GM21619 (cell line): ENCODE data around the gene AJAP1.

Experiments
- ATAC-seq: cut with Tn5 transposase; IDR thresholded peaks from one replicate; pipeline ENCODE4 v1.9.1; 2021; ENCODE audit not compliant: unreplicated experiment

The AJAP1 gene

GRCh38 chr1:4698911-4699310 is 44.5 kb downstream of the AJAP1 start:
- ATAC-seq, result no peak

DNA sequence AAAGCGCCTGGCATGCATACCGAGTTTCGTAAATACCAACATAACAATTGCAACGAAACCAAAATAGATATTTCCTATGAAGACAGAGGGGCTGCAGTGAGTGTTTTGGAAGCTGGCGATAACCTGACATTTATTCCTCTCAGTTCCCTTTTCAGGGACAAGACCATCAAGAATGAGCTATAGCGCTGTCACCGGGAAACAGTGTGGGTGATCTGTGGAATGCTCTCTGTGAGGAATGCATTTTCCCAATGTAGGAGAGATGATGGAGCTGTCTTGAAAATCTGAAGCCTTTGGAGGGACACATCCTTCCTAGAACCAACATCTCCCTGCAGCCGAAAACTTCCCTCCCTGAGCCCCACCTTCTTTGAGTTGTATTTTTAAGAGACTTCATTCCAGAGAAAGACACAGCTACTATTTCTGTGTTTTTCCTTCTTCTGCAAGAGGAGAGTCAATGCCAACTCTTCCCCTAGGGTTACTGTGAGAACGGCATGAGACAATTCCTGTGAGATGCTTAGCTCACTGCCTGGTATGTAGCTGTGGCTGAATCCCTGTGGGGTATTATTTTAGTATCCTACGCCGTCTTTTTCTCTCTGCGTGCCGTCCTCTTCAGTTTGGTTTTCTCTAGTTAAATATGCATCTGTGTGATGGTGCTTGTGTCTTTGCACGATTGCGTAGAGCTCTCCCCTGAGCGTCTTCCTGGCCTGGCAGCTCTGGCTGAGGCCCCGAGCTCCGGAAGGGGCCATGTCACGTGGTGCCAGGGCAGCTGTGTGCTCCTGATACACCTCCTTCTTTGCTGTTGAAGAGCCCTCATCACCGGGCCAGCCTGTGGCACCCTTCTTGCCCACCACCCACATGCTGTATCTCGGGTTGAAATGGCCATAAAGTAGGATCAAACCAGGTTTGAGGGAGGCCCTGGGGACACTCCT is 45.2 kb downstream of the AJAP1 start:
- ATAC-seq, result no peak

GRCh38 chr1:4700801-4701200 is 46.4 kb downstream of the AJAP1 start:
- no peak for ATAC-seq

- no peak for ATAC-seq
Observed at GRCh38 chr1:4701276-4701675, 46.9 kb downstream of the AJAP1 start.

- no peak for ATAC-seq
Observed at GRCh38 chr1:4702464-4702863, 48.1 kb downstream of the AJAP1 start.

- no peak for ATAC-seq
Observed at GRCh38 chr1:4702932-4703331, 48.5 kb downstream of the AJAP1 start.

DNA sequence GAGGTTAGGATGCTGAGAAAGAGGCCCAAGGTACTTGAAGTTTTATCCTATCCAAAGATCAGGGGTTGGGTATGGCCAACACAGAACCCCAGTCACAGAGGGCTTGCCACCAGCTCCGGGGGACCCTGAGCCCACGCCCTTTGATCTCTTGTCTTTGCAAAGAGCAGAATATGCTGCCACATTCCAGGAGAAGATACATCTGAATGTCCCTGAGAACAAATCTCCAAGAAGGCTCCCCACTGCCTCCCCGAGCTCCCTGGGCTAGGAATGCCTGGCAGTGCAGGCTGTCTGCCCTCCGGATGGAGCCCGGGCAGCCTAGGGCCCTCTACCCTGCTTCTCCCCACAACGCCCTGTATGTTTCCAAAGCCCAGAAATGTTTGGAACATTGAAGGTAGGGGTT is 49.2 kb downstream of the AJAP1 start:
- ATAC-seq, result no peak

- no peak for ATAC-seq
Observed at GRCh38 chr1:4708840-4709507, 54.6 kb downstream of the AJAP1 start.

DNA sequence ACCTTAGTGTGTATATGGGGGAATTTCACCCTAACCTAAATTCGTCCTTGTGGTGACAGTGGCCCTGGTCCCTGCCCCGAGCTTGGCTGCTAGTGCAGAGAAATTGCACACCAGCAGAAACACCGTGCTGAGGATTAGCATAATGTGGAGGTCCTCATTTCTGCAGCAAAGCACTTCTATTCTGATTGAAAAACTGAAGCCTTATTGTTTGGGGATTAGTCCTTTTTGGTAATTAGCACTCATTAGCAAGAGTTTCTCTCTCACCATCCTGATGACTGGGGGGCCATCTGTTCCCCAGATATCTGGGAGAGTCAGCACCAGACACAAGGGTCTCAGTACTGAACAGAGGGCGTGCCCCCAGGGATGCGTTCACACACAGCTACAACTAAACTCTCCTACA is 55.2 kb downstream of the AJAP1 start:
- no peak for ATAC-seq

GRCh38 chr1:4710592-4711415 is 56.4 kb downstream of the AJAP1 start:
- no peak for ATAC-seq

- no peak for ATAC-seq
Observed at GRCh38 chr1:4711416-4712275, 57.2 kb downstream of the AJAP1 start.

- ATAC-seq, result no peak
Observed at GRCh38 chr1:4713669-4714068, 59.3 kb downstream of the AJAP1 start.

- ATAC-seq, result no peak
Observed at GRCh38 chr1:4716406-4716805, 62.0 kb downstream of the AJAP1 start.

GRCh38 chr1:4718071-4718470 is 63.7 kb downstream of the AJAP1 start:
- no peak for ATAC-seq

- ATAC-seq, result no peak
Observed at GRCh38 chr1:4723106-4723505, 68.7 kb downstream of the AJAP1 start.

- ATAC-seq, result no peak
Observed at GRCh38 chr1:4724001-4724400, 69.6 kb downstream of the AJAP1 start.

GRCh38 chr1:4724695-4725250 is 70.4 kb downstream of the AJAP1 start:
- ATAC-seq, result no peak

GRCh38 chr1:4725416-4725815 is 71.0 kb downstream of the AJAP1 start:
- no peak for ATAC-seq

DNA sequence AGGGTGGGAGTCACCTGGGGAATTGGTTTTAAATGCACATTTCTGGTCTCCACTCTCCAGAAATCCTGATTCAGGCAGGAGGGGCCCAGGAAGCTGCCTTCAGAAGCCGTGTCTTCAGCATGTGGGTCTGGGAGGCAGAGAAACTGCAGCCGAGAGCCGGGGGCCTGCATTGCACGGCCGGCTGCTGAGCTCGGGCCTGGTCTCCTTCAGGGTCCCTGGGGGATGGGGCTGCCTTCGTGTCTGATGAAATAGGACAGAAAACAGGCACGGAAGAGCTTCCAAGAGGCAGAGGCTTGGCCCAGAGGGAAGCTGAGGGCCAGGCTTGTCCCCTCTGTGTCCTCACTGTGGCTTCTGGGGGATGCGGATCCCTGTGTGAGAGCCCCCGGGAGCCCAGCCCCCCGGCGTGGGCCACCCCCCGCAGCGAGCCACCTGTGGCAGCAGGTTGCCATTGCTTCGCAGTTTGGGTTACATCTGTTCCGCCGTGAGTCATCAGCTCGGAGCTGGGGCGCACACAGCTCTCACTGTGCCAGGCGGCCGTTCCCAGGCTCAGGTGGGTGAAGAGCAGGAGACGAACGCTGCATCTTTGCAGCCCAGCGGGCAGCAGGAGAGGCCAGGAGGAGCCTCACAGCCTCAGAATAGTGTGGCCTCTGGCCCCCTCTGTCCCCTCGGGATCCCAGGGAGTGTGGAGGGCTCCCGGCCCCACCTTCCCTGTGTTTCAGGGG is 72.4 kb downstream of the AJAP1 start:
- ATAC-seq, result no peak
